Mesodermal cell (in vitro differentiated cells): ENCODE measurements around the gene GARRE1.

Source experiments
- H3K27ac ChIP-seq: 2 replicates; pipeline ENCODE4 v1.7.0; 2013; ENCODE audit warnings: mild to moderate bottlenecking, low read depth, low read length, moderate library complexity; ENCODE audit not compliant: severe bottlenecking
- H3K36me3 ChIP-seq: 2 replicates; pipeline ENCODE4 v1.7.1; 2013; ENCODE audit warnings: mild to moderate bottlenecking, low read length, moderate library complexity; ENCODE audit not compliant: control insufficient read depth, insufficient read depth
- H3K4me1 ChIP-seq: one replicate; pipeline ENCODE4 v1.7.1; 2013; ENCODE audit warnings: mild to moderate bottlenecking, low read length; ENCODE audit not compliant: insufficient read depth, control insufficient read depth, poor library complexity, severe bottlenecking
- H3K4me3 ChIP-seq: 2 replicates; pipeline ENCODE4 v1.7.0; 2013; ENCODE audit warnings: low read length, control low read depth, mild to moderate bottlenecking; ENCODE audit not compliant: insufficient read depth, poor library complexity, severe bottlenecking; ENCODE audit errors: extremely low read depth
- H3K9me3 ChIP-seq: 2 replicates; pipeline ENCODE4 v1.7.1; 2013; ENCODE audit warnings: mild to moderate bottlenecking, low read length, moderate library complexity; ENCODE audit not compliant: control insufficient read depth
- WGBS, 2 experiments: methylation state at CpG; one replicate each; pipeline ENCODE4 v1.1.5; 2013; ENCODE audit warnings: missing lambda C conversion rate in 2 of 2; ENCODE audit not compliant: insufficient coverage in 2 of 2; 5-methylcytosine and 5-hydroxymethylcytosine counted together

Gene GARRE1

DNA sequence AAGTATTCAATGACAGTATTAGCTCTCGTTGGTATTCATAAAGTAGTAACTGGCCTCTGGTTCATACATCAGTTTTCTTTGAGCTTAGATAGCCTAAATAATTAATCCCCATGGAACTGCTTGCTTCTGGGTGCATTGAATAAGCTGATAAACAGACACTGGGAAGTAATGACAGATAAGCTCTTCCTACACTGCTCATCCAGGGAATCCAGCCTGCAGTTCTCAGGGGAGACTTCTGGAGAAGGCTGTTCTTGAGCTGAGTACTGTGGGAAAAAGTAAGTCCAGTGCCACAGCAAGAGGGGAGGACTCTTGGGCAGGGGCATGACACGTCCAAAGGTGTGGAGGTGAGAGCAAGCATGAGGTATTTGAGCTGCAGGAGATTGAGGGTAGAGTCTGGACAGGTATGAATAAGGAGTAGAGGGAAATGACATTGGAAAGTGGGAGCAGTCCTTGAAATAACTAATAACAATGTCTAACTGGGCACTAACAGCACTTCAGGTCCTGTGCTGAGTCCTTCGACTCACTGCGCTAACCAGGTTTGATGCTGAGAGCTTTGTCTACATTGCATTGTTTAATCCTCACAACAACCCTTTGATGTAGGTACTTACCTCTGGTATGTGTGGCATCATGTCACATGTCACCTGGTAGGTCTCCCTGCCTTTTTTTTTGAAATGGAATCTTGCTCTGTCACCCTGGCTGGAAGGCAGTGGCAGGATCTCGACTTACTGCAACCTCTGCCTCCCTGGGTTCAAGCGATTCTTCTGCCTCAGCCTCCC is 7.2 kb downstream of the GARRE1 start:
- peaks cover 28% of the 10 kb centered on the region for H3K36me3 ChIP-seq
- 91 to 93% methylated on average over 5 to 6 of the region's 6 CpGs for WGBS, 2 experiments
- no peaks in the 10 kb centered on the region for H3K9me3 ChIP-seq
- H3K27ac ChIP-seq: peak overlapping the region; percentile 56
- peaks cover 24% of the 10 kb centered on the region for H3K4me1 ChIP-seq
- no peak overlapping the region for H3K4me3 ChIP-seq

DNA sequence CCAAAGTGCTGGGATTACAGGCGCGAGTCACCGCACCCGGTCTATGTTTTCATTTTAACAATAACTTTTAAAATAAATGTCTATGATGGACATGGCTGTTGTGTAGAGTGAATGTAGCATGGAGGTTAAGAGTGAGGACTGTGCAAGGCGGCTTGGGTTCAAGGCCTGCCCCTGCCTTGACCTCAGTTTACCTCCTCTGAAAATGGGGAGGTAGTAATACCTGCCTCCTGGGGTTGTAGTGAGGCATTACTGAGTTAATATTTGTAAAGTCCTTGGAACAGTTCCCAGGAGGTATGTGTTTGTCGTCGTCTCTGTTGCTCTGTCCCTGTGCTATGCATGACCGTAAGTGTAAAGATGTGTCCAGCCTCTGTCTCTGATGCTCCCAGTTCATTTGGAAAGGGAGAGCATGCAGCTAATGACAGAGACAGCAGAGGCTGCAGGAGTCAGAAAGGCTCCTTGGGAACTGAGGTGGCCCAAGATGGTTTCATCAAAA is 9.4 kb downstream of the GARRE1 start:
- H3K9me3 ChIP-seq: no peaks in the 10 kb centered on the region
- 95 to 100% methylated on average over 4 of the region's 8 CpGs for WGBS, 2 experiments
- H3K27ac ChIP-seq: no peak overlapping the region
- peaks cover 30% of the 10 kb centered on the region for H3K4me1 ChIP-seq
- H3K36me3 ChIP-seq: peaks cover 25% of the 10 kb centered on the region
- H3K4me3 ChIP-seq: no peak overlapping the region

DNA sequence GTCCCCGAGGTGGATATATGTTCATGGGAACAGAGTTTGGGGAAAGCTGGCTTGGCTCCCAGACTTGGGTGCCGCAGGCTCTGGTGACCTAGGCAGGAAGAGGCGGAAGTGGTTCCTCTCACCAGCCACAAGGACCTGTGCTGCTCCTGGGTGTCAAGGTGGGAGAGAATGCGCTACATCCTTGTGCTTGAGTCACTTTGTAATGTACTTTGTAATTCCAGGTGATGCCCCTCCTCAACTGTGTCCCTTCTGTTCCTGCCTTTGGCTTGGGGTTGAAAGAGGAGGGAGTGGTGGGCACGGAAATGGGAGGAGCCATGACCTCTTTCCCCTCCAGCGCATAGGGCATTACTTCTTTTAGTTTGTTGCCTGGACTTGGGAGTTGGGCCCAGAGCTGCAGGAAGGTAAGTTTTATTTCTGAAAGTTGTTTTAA is 10.9 kb downstream of the GARRE1 start:
- Histone ChIP-seq H3K4me1 (peaks cover 39% of the 10 kb centered on the region), H3K27ac (no peak overlapping the region), H3K36me3 (peaks cover 23% of the 10 kb centered on the region), H3K9me3 (no peaks in the 10 kb centered on the region), H3K4me3 (no peak overlapping the region)
- 87 to 90% methylated on average over 2 to 3 of the region's 6 CpGs for WGBS, 2 experiments

GRCh38 chr19:34269081-34269480 is 14.7 kb downstream of the GARRE1 start:
- no peak overlapping the region for H3K4me3 ChIP-seq
- H3K4me1 ChIP-seq: peaks cover 34% of the 10 kb centered on the region
- peaks cover 32% of the 10 kb centered on the region for H3K36me3 ChIP-seq
- H3K9me3 ChIP-seq: no peaks in the 10 kb centered on the region
- H3K27ac ChIP-seq: peak overlapping the region; percentile 26
- 98% methylated on average over 6 of the region's 8 CpGs; no CpG with 5 or more reads in 1 of the 2 experiments for WGBS, 2 experiments

DNA sequence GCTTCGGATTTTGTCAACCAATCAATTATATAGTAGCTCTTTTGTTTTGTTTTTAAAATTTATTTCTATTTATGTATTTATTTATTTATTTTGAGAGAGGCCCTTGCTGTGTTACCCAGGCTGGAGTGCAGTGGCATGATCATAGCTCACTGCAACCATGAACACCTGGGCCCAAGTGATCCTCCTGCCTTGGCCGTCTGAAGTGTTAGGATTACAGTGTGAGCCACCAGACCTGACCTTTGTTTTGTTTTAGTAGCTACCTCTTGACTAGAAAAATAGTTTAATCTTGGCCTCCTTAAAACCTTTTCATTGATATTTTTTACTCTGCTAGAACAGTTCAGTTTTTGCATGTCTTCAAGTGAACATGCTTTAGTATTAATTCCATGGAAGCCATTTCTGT is 15.1 kb downstream of the GARRE1 start:
- Histone ChIP-seq H3K4me1 (peaks cover 38% of the 10 kb centered on the region), H3K4me3 (no peak overlapping the region), H3K9me3 (no peaks in the 10 kb centered on the region), H3K36me3 (peaks cover 32% of the 10 kb centered on the region), H3K27ac (peak overlapping the region; percentile 89)
- 78 to 80% methylated on average over 1 of the region's 2 CpGs for WGBS, 2 experiments

DNA sequence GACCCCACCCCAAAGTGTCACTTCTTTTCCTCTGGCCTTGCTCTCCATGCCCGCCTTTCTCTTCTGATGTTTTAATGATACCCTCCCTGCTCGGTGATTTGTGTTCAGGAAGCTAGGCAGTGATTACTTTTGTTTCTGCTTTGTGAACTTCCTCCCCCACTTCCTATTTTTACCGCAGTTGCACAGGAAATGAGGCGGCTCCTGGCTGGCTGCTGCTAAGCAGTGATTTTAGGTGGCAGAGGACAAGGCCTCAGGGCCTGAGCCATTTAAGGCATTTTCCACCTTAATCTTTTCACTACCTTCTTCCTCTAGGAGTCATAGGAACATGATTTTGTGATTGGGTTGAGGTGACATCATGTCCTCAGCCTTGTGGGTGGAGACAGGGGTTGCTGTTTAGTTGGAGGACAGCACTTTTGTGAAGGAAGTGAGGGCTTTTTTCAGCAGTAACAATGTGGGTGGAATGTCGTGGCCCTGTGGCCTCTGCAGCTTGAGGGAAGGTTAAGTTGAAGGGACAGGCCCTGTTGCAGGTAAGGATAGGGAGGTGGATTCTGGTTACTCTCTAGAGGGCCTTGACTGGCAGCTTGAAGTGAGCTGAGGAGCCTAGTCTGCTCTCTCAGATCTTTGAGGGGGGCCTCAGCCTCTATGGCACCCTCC is 15.7 kb downstream of the GARRE1 start:
- Histone ChIP-seq H3K36me3 (peaks cover 32% of the 10 kb centered on the region), H3K4me1 (peaks cover 42% of the 10 kb centered on the region), H3K27ac (peak overlapping the region; percentile 89), H3K9me3 (no peaks in the 10 kb centered on the region), H3K4me3 (peak overlapping the region; percentile 9)
- WGBS, 2 experiments: 51 to 72% methylated on average over 2 to 3 of the region's 5 CpGs

GRCh38 chr19:34273121-34273520 is 18.8 kb downstream of the GARRE1 start:
- no peaks in the 10 kb centered on the region for H3K9me3 ChIP-seq
- peaks cover 14% of the 10 kb centered on the region for H3K36me3 ChIP-seq
- WGBS, 2 experiments: no CpG with 5 or more reads among the region's 4 CpGs
- no peak overlapping the region for H3K4me3 ChIP-seq
- no peak overlapping the region for H3K27ac ChIP-seq
- H3K4me1 ChIP-seq: peaks cover 36% of the 10 kb centered on the region

GRCh38 chr19:34274284-34274826 is 20.0 kb downstream of the GARRE1 start:
- Histone ChIP-seq H3K9me3 (no peaks in the 10 kb centered on the region), H3K27ac (peak overlapping the region; percentile 11), H3K4me1 (peaks cover 28% of the 10 kb centered on the region), H3K36me3 (peaks cover 26% of the 10 kb centered on the region), H3K4me3 (no peak overlapping the region)
- 93 to 94% methylated on average over 7 of the region's 7 CpGs for WGBS, 2 experiments

DNA sequence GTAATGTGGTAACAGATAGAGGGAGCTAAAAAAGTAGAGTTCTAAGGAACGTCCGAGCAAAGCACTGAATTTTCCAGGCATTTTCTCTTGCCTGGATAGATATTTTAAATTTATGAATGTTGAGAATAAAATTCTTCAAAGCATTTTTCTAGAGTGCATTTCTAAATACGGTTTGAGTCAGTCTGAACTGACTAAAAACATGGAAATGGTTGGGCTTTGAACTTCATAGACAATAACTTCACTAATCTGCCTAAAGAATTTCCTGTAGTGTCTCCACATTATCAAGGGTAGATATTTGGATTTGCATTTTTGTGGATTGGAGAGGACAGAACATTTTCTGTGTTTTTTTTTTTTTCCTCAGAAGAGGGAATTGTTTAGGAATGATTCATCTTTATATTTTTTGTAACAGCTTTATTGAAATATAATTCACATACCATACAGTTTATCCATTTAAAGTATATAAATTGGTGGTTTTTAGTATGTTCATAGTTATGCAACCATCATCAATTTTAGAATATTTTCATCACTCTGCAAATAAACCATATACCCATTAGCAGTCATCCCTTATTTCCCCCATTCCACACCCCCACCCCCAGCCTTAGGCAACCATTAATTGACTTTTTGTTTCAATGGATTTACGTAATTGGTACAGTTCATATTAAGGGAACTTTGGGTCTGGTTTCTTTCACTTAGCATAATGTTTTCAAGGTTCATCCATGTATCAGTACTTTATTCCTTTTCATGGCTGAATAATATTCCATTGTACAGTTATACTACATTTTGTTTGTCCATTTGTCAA is 20.7 kb downstream of the GARRE1 start:
- H3K4me3 ChIP-seq: no peak overlapping the region
- peaks cover 27% of the 10 kb centered on the region for H3K36me3 ChIP-seq
- 64 to 89% methylated on average over 2 to 3 of the region's 4 CpGs for WGBS, 2 experiments
- H3K9me3 ChIP-seq: no peaks in the 10 kb centered on the region
- H3K4me1 ChIP-seq: peaks cover 21% of the 10 kb centered on the region
- H3K27ac ChIP-seq: peak overlapping the region; percentile 11

DNA sequence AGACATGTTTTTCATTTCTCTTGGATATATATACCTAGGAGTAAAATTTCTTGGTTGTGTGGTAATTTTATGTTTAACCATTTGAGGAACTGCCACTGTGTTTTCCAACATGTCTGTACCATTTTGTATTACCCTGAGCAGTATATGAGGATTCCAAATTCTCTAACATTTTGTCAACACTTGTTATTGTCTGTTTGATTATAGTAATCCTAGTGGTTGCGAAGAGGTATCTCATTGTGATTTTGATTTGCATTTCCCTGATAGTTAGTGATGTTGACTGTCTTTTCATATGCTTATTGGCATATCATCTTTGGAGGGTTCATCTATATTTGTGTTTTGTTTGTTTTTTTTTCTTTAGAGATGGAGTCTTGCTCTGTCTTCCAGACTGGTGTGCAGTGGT is 21.4 kb downstream of the GARRE1 start:
- H3K27ac ChIP-seq: no peak overlapping the region
- H3K36me3 ChIP-seq: peaks cover 27% of the 10 kb centered on the region
- H3K4me1 ChIP-seq: peaks cover 14% of the 10 kb centered on the region
- no peak overlapping the region for H3K4me3 ChIP-seq
- 100% methylated on average over 1 of the region's 1 CpG; no CpG with 5 or more reads in 1 of the 2 experiments for WGBS, 2 experiments
- no peaks in the 10 kb centered on the region for H3K9me3 ChIP-seq
